Airway epithelial cell (primary cell): ENCODE measurements around the gene ABO. TPM values are rescaled to one million over a fixed set of nuclear protein-coding genes. Genes with fewer than 3 reads are reported as not detected.

Experiments
- total RNA-seq: library from RNA; depleted of rRNA; stranded (reverse); fragments of >200 nt; gene quantifications from 2 replicates; pipeline ENCODE4 v1.2.3, GENCODE V29; 2015

Gene ABO
- total RNA-seq, result 0.42 and 0.71 TPM in 2 replicates

GRCh38 chr9:133275105-133276000, at the start of gene ABO:
Gene ABO (minus strand): TSS chr9:133275201.

GRCh38 chr9:133208880-133209300, 66.1 kb downstream of the ABO start, which contains the start of gene OBP2B:
Gene OBP2B (minus strand): TSS chr9:133209250. CDS start chr9:133209199, 51 bp downstream.

Other genes starting within 250 kb of the ABO start
- gene GTF3C5, start 244.2 kb downstream of the ABO start, total RNA-seq, result 45.1 and 55.0 TPM in 2 replicates
- gene CEL, start 213.2 kb downstream of the ABO start, total RNA-seq, result 1.5 TPM in 2 replicates
- 28.9 and 39.0 TPM in 2 replicates for gene RALGDS, start 154.0 kb downstream of the ABO start, total RNA-seq
- gene GBGT1, start 111.3 kb downstream of the ABO start, total RNA-seq, result 3.2 and 4.4 TPM in 2 replicates
- not detected in 2 replicates for gene OBP2B, start 66.0 kb downstream of the ABO start, total RNA-seq
- 22.1 and 24.1 TPM in 2 replicates for gene SURF6, start 61.0 kb upstream of the ABO start, total RNA-seq
- gene MED22, start 72.9 kb upstream of the ABO start, total RNA-seq, result 18.7 and 22.9 TPM in 2 replicates
- gene RPL7A, start 73.0 kb upstream of the ABO start, total RNA-seq, result 3,025 and 3,439 TPM in 2 replicates
- 26.6 and 37.2 TPM in 2 replicates for gene SURF1, start 81.3 kb upstream of the ABO start, total RNA-seq
- 25.5 and 42.5 TPM in 2 replicates for gene SURF2, start 81.3 kb upstream of the ABO start, total RNA-seq
- gene SURF4, start 100.9 kb upstream of the ABO start, total RNA-seq, result 148 and 215 TPM in 2 replicates
- gene STKLD1, start 101.2 kb upstream of the ABO start, total RNA-seq, result 0.79 TPM in 1 of 2 replicates, not detected in the other
- gene REXO4, start 142.8 kb upstream of the ABO start, total RNA-seq, result 26.4 and 29.1 TPM in 2 replicates
- 0.56 and 1.6 TPM in 2 replicates for gene ADAMTS13, start 147.2 kb upstream of the ABO start, total RNA-seq
- gene CACFD1, start 184.8 kb upstream of the ABO start, total RNA-seq, result 5.7 and 8.6 TPM in 2 replicates
- gene SLC2A6, start 203.9 kb upstream of the ABO start, total RNA-seq, result 15.5 and 19.6 TPM in 2 replicates
- gene MYMK, start 249.8 kb upstream of the ABO start, total RNA-seq, result not detected in 2 replicates